ENCODE results near the gene LYVE1.

DNA sequence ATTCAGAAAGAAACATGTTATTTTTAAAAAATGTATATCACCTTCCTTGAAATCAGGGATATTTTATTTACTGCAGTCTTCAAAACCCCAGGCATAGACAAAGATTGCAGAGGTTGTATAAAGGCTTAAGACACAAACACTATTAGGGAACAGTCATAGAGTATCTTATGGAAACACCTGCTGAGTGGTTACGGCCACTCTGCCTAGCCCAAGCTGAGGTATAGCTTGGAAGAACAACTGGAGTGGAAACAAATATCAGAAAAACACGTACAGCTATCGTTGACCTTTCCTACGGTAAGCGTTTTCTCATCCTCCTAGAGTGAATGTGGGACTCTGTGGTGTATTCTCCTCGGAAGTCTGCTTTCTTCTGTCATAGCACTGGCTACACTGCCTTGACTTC is 30.4 kb upstream of the LYVE1 start:
- TF ChIP-seq, protein P1, sequence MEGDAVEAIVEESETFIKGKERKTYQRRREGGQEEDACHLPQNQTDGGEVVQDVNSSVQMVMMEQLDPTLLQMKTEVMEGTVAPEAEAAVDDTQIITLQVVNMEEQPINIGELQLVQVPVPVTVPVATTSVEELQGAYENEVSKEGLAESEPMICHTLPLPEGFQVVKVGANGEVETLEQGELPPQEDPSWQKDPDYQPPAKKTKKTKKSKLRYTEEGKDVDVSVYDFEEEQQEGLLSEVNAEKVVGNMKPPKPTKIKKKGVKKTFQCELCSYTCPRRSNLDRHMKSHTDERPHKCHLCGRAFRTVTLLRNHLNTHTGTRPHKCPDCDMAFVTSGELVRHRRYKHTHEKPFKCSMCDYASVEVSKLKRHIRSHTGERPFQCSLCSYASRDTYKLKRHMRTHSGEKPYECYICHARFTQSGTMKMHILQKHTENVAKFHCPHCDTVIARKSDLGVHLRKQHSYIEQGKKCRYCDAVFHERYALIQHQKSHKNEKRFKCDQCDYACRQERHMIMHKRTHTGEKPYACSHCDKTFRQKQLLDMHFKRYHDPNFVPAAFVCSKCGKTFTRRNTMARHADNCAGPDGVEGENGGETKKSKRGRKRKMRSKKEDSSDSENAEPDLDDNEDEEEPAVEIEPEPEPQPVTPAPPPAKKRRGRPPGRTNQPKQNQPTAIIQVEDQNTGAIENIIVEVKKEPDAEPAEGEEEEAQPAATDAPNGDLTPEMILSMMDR (IDR thresholded peaks at IDR 0.05), result no peak
- TF ChIP-seq, protein P2, sequence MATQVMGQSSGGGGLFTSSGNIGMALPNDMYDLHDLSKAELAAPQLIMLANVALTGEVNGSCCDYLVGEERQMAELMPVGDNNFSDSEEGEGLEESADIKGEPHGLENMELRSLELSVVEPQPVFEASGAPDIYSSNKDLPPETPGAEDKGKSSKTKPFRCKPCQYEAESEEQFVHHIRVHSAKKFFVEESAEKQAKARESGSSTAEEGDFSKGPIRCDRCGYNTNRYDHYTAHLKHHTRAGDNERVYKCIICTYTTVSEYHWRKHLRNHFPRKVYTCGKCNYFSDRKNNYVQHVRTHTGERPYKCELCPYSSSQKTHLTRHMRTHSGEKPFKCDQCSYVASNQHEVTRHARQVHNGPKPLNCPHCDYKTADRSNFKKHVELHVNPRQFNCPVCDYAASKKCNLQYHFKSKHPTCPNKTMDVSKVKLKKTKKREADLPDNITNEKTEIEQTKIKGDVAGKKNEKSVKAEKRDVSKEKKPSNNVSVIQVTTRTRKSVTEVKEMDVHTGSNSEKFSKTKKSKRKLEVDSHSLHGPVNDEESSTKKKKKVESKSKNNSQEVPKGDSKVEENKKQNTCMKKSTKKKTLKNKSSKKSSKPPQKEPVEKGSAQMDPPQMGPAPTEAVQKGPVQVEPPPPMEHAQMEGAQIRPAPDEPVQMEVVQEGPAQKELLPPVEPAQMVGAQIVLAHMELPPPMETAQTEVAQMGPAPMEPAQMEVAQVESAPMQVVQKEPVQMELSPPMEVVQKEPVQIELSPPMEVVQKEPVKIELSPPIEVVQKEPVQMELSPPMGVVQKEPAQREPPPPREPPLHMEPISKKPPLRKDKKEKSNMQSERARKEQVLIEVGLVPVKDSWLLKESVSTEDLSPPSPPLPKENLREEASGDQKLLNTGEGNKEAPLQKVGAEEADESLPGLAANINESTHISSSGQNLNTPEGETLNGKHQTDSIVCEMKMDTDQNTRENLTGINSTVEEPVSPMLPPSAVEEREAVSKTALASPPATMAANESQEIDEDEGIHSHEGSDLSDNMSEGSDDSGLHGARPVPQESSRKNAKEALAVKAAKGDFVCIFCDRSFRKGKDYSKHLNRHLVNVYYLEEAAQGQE (IDR thresholded peaks at IDR 0.05), result no peak
- no peak for TF ChIP-seq POLR2A (IDR thresholded peaks at IDR 0.05; ENCODE audit: low read length)
- no peak for TF ChIP-seq RNF2 (IDR thresholded peaks at IDR 0.05; ENCODE audit: borderline replicate concordance, low read depth)
